K562 (cell line): ENCODE results near the gene TM9SF4. TPM values are rescaled to one million over a fixed set of nuclear protein-coding genes. Genes with fewer than 3 reads are reported as not detected.

Source experiments
- ATAC-seq: fragments of 200-7000 bp; cut with Tn5 transposase; 3 replicates; pipeline ENCODE4 v1.9.1; 2020; ENCODE audit warnings: moderate library complexity
- BruUV-seq: library from RNA; stranded (reverse); fragments of 400-500 nt; replicated peaks from 2 replicates; lab custom pipeline; 2021; lab: Mats Ljungman, UMichigan
- CTCF ChIA-PET: fragments of 300-600 bp; formaldehyde crosslinking; extraction: SDS; loops from one replicate; lab custom pipeline; 2021; ENCODE audit warnings: low intra/inter-chr PET ratio; lab: Yijun Ruan, JAX
- POLR2A ChIA-PET: fragments of 300-600, 350-650 bp; sonication (Branson Sonifier 250); formaldehyde crosslinking; extraction: SDS; loops from one replicate; lab custom pipeline; 2021; ENCODE audit warnings: antibody characterized with exemption, inconsistent platforms; lab: Yijun Ruan, JAX
- DNase-seq, 4 experiments: peaks; one replicate each; pipeline versions ENCODE4 v3.0.0 to v3.0.0-alpha.2; 2011 to 2018; ENCODE audit warnings: low spot score in 3 of 4, mixed read lengths in 3 of 4; ENCODE audit errors: extremely low read depth in 1 of 4
- FAIRE-seq: peaks from 2 replicates; lab custom pipeline; 2011; peaks lifted over from hg19 to GRCh38; lab: Jason Lieb, UNC
- H2AFZ ChIP-seq: 2 replicates; pipeline ENCODE4 v1.6.0; 2011; ENCODE audit warnings: low read depth, low read length, control low read depth, inconsistent platforms
- H3K27ac ChIP-seq: fragments of 200-600 bp; 3 replicates; pipeline ENCODE4 v1.8.0; 2011; ENCODE audit warnings: low read depth, mild to moderate bottlenecking, control low read depth, inconsistent platforms, low read length, moderate library complexity, mixed read lengths; ENCODE audit errors: extremely low read depth
- H3K27me3 ChIP-seq, 2 experiments: fragments of 300-600 bp in 1 of 2; 2 replicates in 1 of 2; 3 replicates in 1 of 2; pipeline versions ENCODE4 v1.6.0 to v1.8.0; 2011; ENCODE audit warnings: inconsistent platforms in 2 of 2, low read length in 2 of 2, mild to moderate bottlenecking in 1 of 2, mixed read lengths in 1 of 2, moderate library complexity in 1 of 2; ENCODE audit not compliant: control insufficient read depth in 2 of 2, insufficient read depth in 2 of 2
- H3K36me3 ChIP-seq: fragments of 300-600 bp; 3 replicates; pipeline ENCODE4 v1.8.0; 2011; ENCODE audit warnings: mild to moderate bottlenecking, low read length, inconsistent platforms; ENCODE audit not compliant: control insufficient read depth, insufficient read depth
- H3K4me1 ChIP-seq, 2 experiments: fragments of 200-600 bp in 1 of 2; replicated peaks in 1 of 2; 2 replicates in 1 of 2; 3 replicates in 1 of 2; pipeline versions ENCODE4 v1.5.1 to v1.8.0; 2011; ENCODE audit warnings: inconsistent platforms in 2 of 2, low read length in 2 of 2, mild to moderate bottlenecking in 1 of 2, mixed read lengths in 1 of 2, moderate library complexity in 1 of 2; ENCODE audit not compliant: control insufficient read depth in 2 of 2, insufficient read depth in 2 of 2
- H3K4me2 ChIP-seq: 2 replicates; pipeline ENCODE4 v1.6.1; 2011; ENCODE audit warnings: low read length, control low read depth, inconsistent platforms, mixed read lengths; ENCODE audit not compliant: insufficient read depth
- H3K4me3 ChIP-seq: fragments of 200-600 bp; sonication (generic), shearing (Covaris generic); 2 replicates; pipeline ENCODE4 v1.5.1; 2016; ENCODE audit warnings: control low read depth, inconsistent platforms
- H3K79me2 ChIP-seq: fragments of 200-600 bp; 3 replicates; pipeline ENCODE4 v1.8.0; 2011; ENCODE audit warnings: low read length, inconsistent platforms; ENCODE audit not compliant: control insufficient read depth, insufficient read depth
- H3K9ac ChIP-seq, 2 experiments: 2 replicates each; pipeline versions ENCODE4 v1.6.0 to v1.6.1; 2011; ENCODE audit warnings: low read depth in 2 of 2, low read length in 2 of 2, control low read depth in 1 of 2, inconsistent platforms in 1 of 2, mild to moderate bottlenecking in 1 of 2, mixed read lengths in 1 of 2; ENCODE audit not compliant: insufficient read depth in 1 of 2
- H3K9me1 ChIP-seq: one replicate; pipeline ENCODE4 v1.6.0; 2011; ENCODE audit warnings: inconsistent platforms, mild to moderate bottlenecking, low read length, moderate library complexity; ENCODE audit not compliant: control insufficient read depth, insufficient read depth
- H3K9me3 ChIP-seq: replicated peaks from 2 replicates; pipeline ENCODE4 v1.5.1; 2011; ENCODE audit warnings: low read depth, low read length, inconsistent platforms; ENCODE audit not compliant: control insufficient read depth, insufficient read depth
- H4K20me1 ChIP-seq: replicated peaks from 2 replicates; pipeline ENCODE4 v1.6.1; 2011; ENCODE audit warnings: low read length, inconsistent platforms, mixed read lengths; ENCODE audit not compliant: control insufficient read depth, insufficient read depth
- CSDE1 ChIP-seq, 2 experiments: fragments of 450-650 bp; IDR thresholded peaks; 2 replicates each; pipeline ENCODE4 v1.6.1; 2016; ENCODE audit warnings: mild to moderate bottlenecking in 1 of 2
- ELF2 ChIP-seq: fragments of 250-450 bp; sonication (Bioruptor Pico); IDR thresholded peaks from 2 replicates; pipeline ENCODE4 v1.5.0; 2021; ENCODE audit warnings: mild to moderate bottlenecking
- HMG20B ChIP-seq: fragments of 250-450 bp; sonication (Bioruptor Pico); IDR thresholded peaks from 2 replicates; pipeline ENCODE4 v1.5.0; 2021; ENCODE audit warnings: mild to moderate bottlenecking
- HNRNPUL1 ChIP-seq: fragments of 200-400 bp; formaldehyde crosslinking; IDR thresholded peaks from 2 replicates; pipeline ENCODE4 v1.6.1; 2017; ENCODE audit warnings: low read length
- MEF2D ChIP-seq: conservative IDR thresholded peaks from 2 replicates; pipeline ENCODE4 v1.6.1; 2016; ENCODE audit warnings: low read depth, missing genetic modification characterization, missing compliant biosample characterization
- MXI1 ChIP-seq: IDR thresholded peaks from 2 replicates; pipeline ENCODE4 v1.6.1; 2011; ENCODE audit warnings: low read depth, mild to moderate bottlenecking, improper control_type of control experiment, low read length
- POLR2AphosphoS5 ChIP-seq: IDR thresholded peaks from 2 replicates; pipeline ENCODE4 v1.6.1; 2011; ENCODE audit warnings: mild to moderate bottlenecking, low read depth, low read length, moderate library complexity; ENCODE audit not compliant: control insufficient read depth, insufficient read depth
- SMARCA4 ChIP-seq: fragments of 450-650 bp; IDR thresholded peaks from 2 replicates; pipeline ENCODE4 v1.6.1; 2016
- ZNF140 ChIP-seq: fragments of 250-450 bp; sonication (Bioruptor Pico); IDR thresholded peaks from 2 replicates; pipeline ENCODE4 v1.8.0; 2021; ENCODE audit warnings: moderate library complexity, mild to moderate bottlenecking, inconsistent platforms
- ZNF707 ChIP-seq: fragments of 250-450 bp; sonication (Bioruptor Pico); conservative IDR thresholded peaks from 2 replicates; pipeline ENCODE4 v1.8.0; 2022; ENCODE audit warnings: inconsistent platforms, mild to moderate bottlenecking, moderate library complexity
- WGBS: fragments of 100-300 bp; shearing (Covaris generic); methylation state at CpG from one replicate; pipeline ENCODE4 v1.1.6; 2016; ENCODE audit warnings: low coverage, mixed read lengths; ENCODE audit not compliant: insufficient coverage; ENCODE audit errors: missing lambda C conversion rate; 5-methylcytosine and 5-hydroxymethylcytosine counted together
- in situ Hi-C: fragments of 300-500 bp; cut with MboI; formaldehyde crosslinking; loops from 4 replicates; pipeline ENCODE4 v1.15.0; 2018; ENCODE audit warnings: inconsistent platforms, mixed read lengths
- intact Hi-C: fragments of 100-400 bp; cut with micrococcal nuclease; formaldehyde crosslinking; loops from 2 replicates; pipeline ENCODE4 v1.14.2; 2022
- polyA plus RNA-seq, 8 experiments: library from polyadenylated mRNA; depleted of rRNA in 4 of 8; stranded (reverse) in 5 of 8; unstranded in 3 of 8; fragments of >200 nt; fragmentation: Nextera tagmentation in 2 of 8; fragmentation: Illumina TruSeq in 1 of 8; extraction: Ambion mirVana in 2 of 8; extraction: Trizol in 1 of 8; gene quantifications; 2 replicates each; pipeline versions ENCODE4 v1.2.1 to v1.2.3, GENCODE V29; 2011 to 2014; ENCODE audit warnings: inconsistent platforms in 1 of 8, missing spikeins in 1 of 8
- total RNA-seq, 7 experiments: library from RNA; depleted of rRNA in 6 of 7; stranded (reverse); fragments of >200 nt in 6 of 7; fragmentation: Illumina TruSeq in 2 of 7; extraction: Trizol in 2 of 7; gene quantifications; 2 replicates each; pipeline versions ENCODE4 v1.2.1 to v1.2.3, GENCODE V29; 2011 to 2021; ENCODE audit warnings: low replicate concordance in 1 of 7

Gene TM9SF4
- total and polyA plus RNA-seq, 9 of the 15 experiments (the other 6 are each of a cell fraction or from before 2014, with no cell fraction given) = 14.5 to 46.3 (median 26.9) TPM

GRCh38 chr20:32152421-32153155 is 43.1 kb downstream of the TM9SF4 start:
- CTCF ChIA-PET = no interaction called here
- Histone ChIP-seq H3K79me2 (no peaks in the 10 kb centered on the region), H3K9ac (no peak overlapping the region), H3K4me1 (no peaks in the 10 kb centered on the region), H4K20me1 (no peaks in the 10 kb centered on the region; the same call in 1 of the 2 replicates), H3K9me1 (peaks cover 3% of the 10 kb centered on the region), H2AFZ (no peak overlapping the region), H3K27ac (no peak overlapping the region), H3K27me3 (no peaks in the 10 kb centered on the region), H3K9me3 (no peaks in the 10 kb centered on the region), H3K4me2 (no peak overlapping the region), H3K36me3 (peaks cover 69% of the 10 kb centered on the region), H3K4me3 (no peak overlapping the region)
- no TSS peak for BruUV-seq
- DNase-seq (no peak), FAIRE-seq (no peak), ATAC-seq (no peak)
- WGBS = 88% methylated on average over 6 of the region's 6 CpGs
- intact Hi-C loops = loop anchor here (10.0 kb wide), 1 partner anchor 502 kb away; no protein-coding TSS in a partner anchor
- in situ Hi-C loops = loop anchor here (25.0 kb wide), 1 partner anchor 510 kb away; the partner anchor contains the start of gene C20orf203
- POLR2A ChIA-PET = no interaction called here
- TF ChIP-seq HMG20B (CRISPR knock-in tag) = no peak
- TF ChIP-seq CSDE1 (IDR thresholded peaks at IDR 0.05) = no peak
- TF ChIP-seq MXI1 = no peak
- TF ChIP-seq POLR2AphosphoS5 = no peak
- TF ChIP-seq MEF2D (tag) = no peak
- TF ChIP-seq ELF2 (CRISPR knock-in tag) = no peak
- TF ChIP-seq ZNF707 (CRISPR knock-in tag) = no peak
- no peak for TF ChIP-seq SMARCA4
- no peak for TF ChIP-seq HNRNPUL1
- no peak for TF ChIP-seq ZNF140 (CRISPR knock-in tag)
